ENCODE measurements around the gene MOB2. TPM values are rescaled to one million over a fixed set of nuclear protein-coding genes. Genes with fewer than 3 reads are reported as not detected.
"Not testable (repeated sequence)": the region's sequence is repeated elsewhere in the genome, so short reads cannot be mapped to it uniquely, and the experiment has no call there.

MOB2 gene
- total RNA-seq, 1 donor from 2014 or later: 50.4 TPM

- ATAC-seq: no peak
- Histone ChIP-seq H3K36me3 (no peaks in the 10 kb centered on the region), H3K27ac (no peak overlapping the region), H3K9me3 (no peaks in the 10 kb centered on the region), H3K27me3 (ENCODE audit: low read depth) (peaks cover 50% of the 10 kb centered on the region), H3K4me3 (no peak overlapping the region), H3K4me1 (no peaks in the 10 kb centered on the region)
- DNase-seq: no peak
- no peak for TF ChIP-seq CTCF (IDR thresholded peaks at IDR 0.05)
- intact Hi-C loops (cut with DNase I): no loop called here
Measured at GRCh38 chr11:1438261-1438966, 48.2 kb downstream of the MOB2 start.

GRCh38 chr11:1437500-1437899, 49.1 kb downstream of the MOB2 start:
- TF ChIP-seq CTCF (IDR thresholded peaks at IDR 0.05): no peak
- DNase-seq: no peak
- H3K27me3 ChIP-seq (ENCODE audit: low read depth): peaks cover 43% of the 10 kb centered on the region

GRCh38 chr11:1436468-1437039, 50.0 kb downstream of the MOB2 start:
- ATAC-seq: peak; percentile 6 to 13
- peaks cover 38% of the 10 kb centered on the region for H3K27me3 ChIP-seq (ENCODE audit: low read depth)
- H3K36me3 ChIP-seq: no peaks in the 10 kb centered on the region
- TF ChIP-seq CTCF (IDR thresholded peaks at IDR 0.05): no peak
- intact Hi-C loops (cut with DNase I): no loop called here
- no peak overlapping the region for H3K4me3 ChIP-seq
- DNase-seq: no peak
- H3K27ac ChIP-seq: no peak overlapping the region
- H3K9me3 ChIP-seq: no peaks in the 10 kb centered on the region
- H3K4me1 ChIP-seq: no peaks in the 10 kb centered on the region

More at GRCh38 chr11:1437500-1437899, 49.1 kb downstream of the MOB2 start:
- no peak overlapping the region for H3K27ac ChIP-seq
- H3K36me3 ChIP-seq: no peaks in the 10 kb centered on the region
- H3K4me1 ChIP-seq: no peaks in the 10 kb centered on the region
- intact Hi-C loops (cut with DNase I): no loop called here
- peak; percentile 37 to 48 for ATAC-seq
- no peaks in the 10 kb centered on the region for H3K9me3 ChIP-seq
- H3K4me3 ChIP-seq: no peak overlapping the region

GRCh38 chr11:1435820-1436467, 50.6 kb downstream of the MOB2 start:
- Histone ChIP-seq H3K36me3 (no peaks in the 10 kb centered on the region), H3K27ac (no peak overlapping the region), H3K4me1 (no peaks in the 10 kb centered on the region), H3K9me3 (no peaks in the 10 kb centered on the region), H3K27me3 (ENCODE audit: low read depth) (peaks cover 38% of the 10 kb centered on the region), H3K4me3 (no peak overlapping the region)
- intact Hi-C loops (cut with DNase I): no loop called here
- no peak for TF ChIP-seq CTCF (IDR thresholded peaks at IDR 0.05)
- DNase-seq (no peak), ATAC-seq (no peak)

- H3K27ac ChIP-seq; ATAC-seq; DNase-seq; H3K4me3 ChIP-seq; H3K36me3 ChIP-seq; H3K4me1 ChIP-seq; H3K9me3 ChIP-seq; intact Hi-C loops (cut with DNase I): not testable (repeated sequence)
- H3K27me3 ChIP-seq (ENCODE audit: low read depth): peaks cover 38% of the 10 kb centered on the region
Measured at GRCh38 chr11:1435479-1435819, 51.1 kb downstream of the MOB2 start.

Data from lower lobe of right lung (tissue), 2 donors.